Muscle layer of duodenum (tissue), 2 donors: Measurements from ENCODE around the gene FOXC1.

Experiments
- H3K27ac ChIP-seq: one replicate; pipeline ENCODE4 v1.7.0; 2013; ENCODE audit warnings: mild to moderate bottlenecking, low read length
- H3K27me3 ChIP-seq: one replicate; pipeline ENCODE4 v1.7.0; 2013; ENCODE audit warnings: low read depth, mild to moderate bottlenecking, control low read depth, low read length
- H3K36me3 ChIP-seq, 2 donors: one replicate each; pipeline ENCODE4 v1.7.0; 2013; ENCODE audit warnings: low read length in 2 of 2, control low read depth in 1 of 2, mild to moderate bottlenecking in 1 of 2; ENCODE audit not compliant: insufficient read depth in 2 of 2, control insufficient read depth in 1 of 2
- H3K4me1 ChIP-seq, 2 donors: one replicate each; pipeline ENCODE4 v1.7.0; 2013; ENCODE audit warnings: low read length in 2 of 2, mild to moderate bottlenecking in 2 of 2, control low read depth in 1 of 2, moderate library complexity in 1 of 2; ENCODE audit not compliant: insufficient read depth in 2 of 2, control insufficient read depth in 1 of 2
- H3K4me3 ChIP-seq, 2 donors: one replicate each; pipeline ENCODE4 v1.7.0; 2013; ENCODE audit warnings: low read length in 2 of 2, low read depth in 1 of 2, mild to moderate bottlenecking in 1 of 2
- H3K9me3 ChIP-seq, 2 donors: one replicate each; pipeline ENCODE4 v1.7.0; 2013; ENCODE audit warnings: low read length in 2 of 2, control low read depth in 1 of 2, mild to moderate bottlenecking in 1 of 2; ENCODE audit not compliant: control insufficient read depth in 1 of 2
- donor health status: healthy.

Gene FOXC1

DNA sequence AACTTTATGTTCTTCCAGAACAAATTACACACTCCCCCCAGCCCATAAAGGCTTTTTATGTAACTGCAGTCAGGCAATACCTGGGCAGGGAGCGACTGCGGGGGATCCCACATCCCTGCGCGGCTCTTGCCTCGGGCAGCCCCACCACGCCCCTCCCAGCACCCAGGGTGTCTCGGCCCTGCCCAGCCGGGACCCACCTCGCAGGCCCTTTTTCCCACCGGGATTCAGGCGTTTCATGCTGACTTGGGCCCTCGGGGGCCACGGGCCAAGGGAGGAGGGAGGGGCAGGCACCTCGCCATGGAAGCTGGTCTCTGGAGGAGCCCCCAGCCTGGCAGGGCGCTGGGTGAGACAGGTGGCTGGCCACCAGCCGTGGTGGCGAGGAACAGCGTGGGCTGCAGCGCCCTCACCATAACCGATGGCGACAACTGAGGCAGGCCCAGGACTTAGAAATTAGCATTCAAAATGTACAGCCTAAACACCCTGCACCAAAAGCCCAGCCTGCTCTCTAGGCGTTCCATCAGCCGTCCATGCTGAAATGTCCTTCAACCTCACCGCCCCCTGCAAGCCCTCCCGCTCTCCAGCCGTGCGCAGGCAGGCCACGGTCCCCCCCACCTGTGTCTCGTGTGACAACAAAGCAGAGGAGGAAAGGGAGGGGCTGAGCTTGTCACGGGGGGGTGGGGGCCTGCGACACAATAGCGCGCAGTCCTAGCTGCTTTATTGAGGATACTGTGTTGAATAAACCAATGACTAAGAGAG lies 15.1 kb upstream of the FOXC1 start:
- H3K36me3 ChIP-seq: no peaks in the 10 kb centered on the region
- H3K9me3 ChIP-seq: no peaks in the 10 kb centered on the region
- H3K4me3 ChIP-seq: no peak overlapping the region
- H3K4me1 ChIP-seq: peaks cover 3 to 4% of the 10 kb centered on the region in 2 donors
- H3K27me3 ChIP-seq: peaks cover 28% of the 10 kb centered on the region
- H3K27ac ChIP-seq: no peak overlapping the region

DNA sequence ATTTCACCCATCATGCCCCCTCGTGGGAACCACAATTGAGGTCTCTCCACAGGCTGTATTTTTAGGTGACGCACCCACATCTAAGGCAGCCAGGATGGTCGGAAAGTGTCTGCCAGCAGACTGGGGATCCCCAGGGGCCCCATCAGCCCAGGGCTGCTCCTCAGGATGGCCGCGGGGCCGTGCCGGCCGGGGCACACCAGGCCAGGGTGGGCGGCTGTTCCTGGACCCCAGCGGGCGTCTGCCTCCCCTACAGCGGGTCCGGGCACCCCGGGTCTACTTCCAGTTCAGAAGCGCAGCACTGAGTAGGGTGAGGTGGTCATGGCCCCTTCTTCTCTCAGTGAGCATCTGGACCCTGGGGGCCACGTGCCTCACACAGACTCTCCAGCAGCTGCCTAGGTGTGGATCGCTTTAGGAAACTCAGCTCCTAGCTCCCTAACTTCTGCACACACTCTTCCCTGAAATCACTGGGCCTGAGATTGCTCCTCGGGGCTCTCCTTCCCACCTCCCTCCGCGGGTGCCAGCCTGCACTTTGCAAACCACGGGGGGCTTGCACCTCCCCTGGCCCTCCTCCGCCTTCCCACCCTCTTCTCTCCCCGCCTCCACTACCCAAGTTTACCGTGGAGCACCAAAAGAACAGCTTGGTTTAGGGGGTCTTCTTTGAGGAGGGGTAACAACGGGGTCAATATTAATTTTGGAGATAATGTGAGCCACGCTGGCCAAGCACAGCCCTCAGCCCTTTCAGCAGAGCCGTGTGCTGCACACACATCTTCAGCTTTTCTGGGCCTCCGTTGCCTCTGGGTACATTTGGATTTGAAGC lies 14.2 kb upstream of the FOXC1 start:
- H3K27ac ChIP-seq: no peak overlapping the region
- H3K9me3 ChIP-seq: no peaks in the 10 kb centered on the region
- H3K4me3 ChIP-seq: peak overlapping the region; percentile 37 to 48
- H3K36me3 ChIP-seq: no peaks in the 10 kb centered on the region
- H3K4me1 ChIP-seq: peaks cover 3 to 4% of the 10 kb centered on the region in 2 donors
- H3K27me3 ChIP-seq: peaks cover 30% of the 10 kb centered on the region

DNA sequence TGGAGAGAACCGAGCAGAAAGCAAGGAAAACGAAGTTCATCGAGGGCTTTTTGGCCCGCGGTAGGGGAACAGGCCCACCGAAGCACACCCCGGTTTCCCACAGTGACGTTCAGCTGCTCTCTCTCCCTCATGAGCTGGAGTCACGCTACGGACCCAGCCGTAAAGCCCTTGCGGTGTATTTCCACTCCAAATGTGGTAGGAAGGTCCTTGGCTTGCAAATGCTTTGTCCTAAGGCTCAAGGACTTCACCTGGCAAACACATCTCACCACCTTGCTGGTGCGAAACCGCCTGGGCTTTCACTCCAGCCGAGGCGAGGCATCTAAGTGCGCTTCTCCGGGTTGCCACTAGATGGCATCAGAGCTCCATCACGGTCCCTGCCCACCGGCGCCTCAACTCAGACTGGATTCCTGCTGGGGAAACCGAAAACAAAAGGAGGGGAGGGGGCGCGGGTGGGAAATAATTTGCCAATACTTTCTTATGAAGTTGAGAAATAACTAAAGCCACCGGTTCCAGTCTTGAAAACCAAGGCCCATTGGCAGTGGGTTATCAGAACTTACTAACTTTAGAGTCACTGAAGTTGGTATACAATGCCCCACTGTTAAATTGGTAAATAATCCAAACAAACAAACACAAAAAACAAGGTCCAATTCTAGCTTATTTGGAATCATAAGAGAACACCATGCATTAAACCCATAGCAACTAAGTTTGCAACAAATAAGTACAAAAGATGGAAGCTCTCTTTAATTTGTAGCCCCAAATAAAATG lies 13.4 kb upstream of the FOXC1 start:
- Histone ChIP-seq H3K9me3 (no peaks in the 10 kb centered on the region), H3K4me3 (peak overlapping the region; percentile 37 to 48), H3K27ac (no peak overlapping the region), H3K27me3 (peaks cover 38% of the 10 kb centered on the region), H3K36me3 (no peaks in the 10 kb centered on the region), H3K4me1 (peaks cover 3 to 7% of the 10 kb centered on the region in 2 donors)

DNA sequence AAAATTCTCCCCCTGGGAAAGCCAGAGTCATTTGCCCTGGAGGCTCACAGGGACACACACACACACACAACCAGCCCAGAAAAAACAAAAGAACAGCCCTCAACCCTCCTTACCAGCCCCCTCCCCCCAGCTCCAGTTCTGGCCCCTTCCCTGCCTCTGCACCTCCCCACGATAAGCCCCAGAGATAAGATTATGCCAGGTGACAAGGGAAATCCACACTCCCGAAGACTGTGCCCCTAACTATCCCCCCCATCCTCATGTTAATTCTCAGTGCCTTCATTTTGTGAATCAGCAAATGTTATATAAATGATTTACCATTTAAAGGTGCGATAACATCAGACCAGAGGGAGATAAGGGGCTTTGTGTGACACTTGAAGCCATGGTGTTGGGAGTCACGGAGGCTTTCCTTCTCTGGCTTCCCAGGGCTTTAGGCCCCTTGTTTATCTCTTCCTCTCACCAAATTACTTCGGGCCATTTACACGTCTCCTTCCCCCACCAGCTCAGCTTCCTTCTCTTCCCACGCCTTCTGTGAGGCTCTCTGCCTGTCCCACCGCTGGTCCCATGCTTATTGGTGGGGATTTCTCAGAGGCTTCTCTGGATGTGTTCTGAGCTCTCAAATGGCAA lies 12.5 kb upstream of the FOXC1 start:
- H3K36me3 ChIP-seq: no peaks in the 10 kb centered on the region
- H3K27me3 ChIP-seq: peaks cover 48% of the 10 kb centered on the region
- H3K27ac ChIP-seq: no peak overlapping the region
- H3K9me3 ChIP-seq: no peaks in the 10 kb centered on the region
- peaks cover 3 to 7% of the 10 kb centered on the region in 2 donors for H3K4me1 ChIP-seq
- H3K4me3 ChIP-seq: no peak overlapping the region

- no peaks in the 10 kb centered on the region for H3K9me3 ChIP-seq
- H3K4me3 ChIP-seq: no peak overlapping the region
- peaks cover 53% of the 10 kb centered on the region for H3K27me3 ChIP-seq
- no peak overlapping the region for H3K27ac ChIP-seq
- peaks cover 3 to 7% of the 10 kb centered on the region in 2 donors for H3K4me1 ChIP-seq
- no peaks in the 10 kb centered on the region for H3K36me3 ChIP-seq
Observed at GRCh38 chr6:1597924-1598323, 11.8 kb upstream of the FOXC1 start.

- peaks cover 3 to 7% of the 10 kb centered on the region in 2 donors for H3K4me1 ChIP-seq
- H3K36me3 ChIP-seq: no peaks in the 10 kb centered on the region
- H3K27me3 ChIP-seq: peaks cover 57% of the 10 kb centered on the region
- no peak overlapping the region for H3K4me3 ChIP-seq
- H3K9me3 ChIP-seq: no peaks in the 10 kb centered on the region
- H3K27ac ChIP-seq: no peak overlapping the region
Observed at GRCh38 chr6:1598433-1598832, 11.3 kb upstream of the FOXC1 start.

DNA sequence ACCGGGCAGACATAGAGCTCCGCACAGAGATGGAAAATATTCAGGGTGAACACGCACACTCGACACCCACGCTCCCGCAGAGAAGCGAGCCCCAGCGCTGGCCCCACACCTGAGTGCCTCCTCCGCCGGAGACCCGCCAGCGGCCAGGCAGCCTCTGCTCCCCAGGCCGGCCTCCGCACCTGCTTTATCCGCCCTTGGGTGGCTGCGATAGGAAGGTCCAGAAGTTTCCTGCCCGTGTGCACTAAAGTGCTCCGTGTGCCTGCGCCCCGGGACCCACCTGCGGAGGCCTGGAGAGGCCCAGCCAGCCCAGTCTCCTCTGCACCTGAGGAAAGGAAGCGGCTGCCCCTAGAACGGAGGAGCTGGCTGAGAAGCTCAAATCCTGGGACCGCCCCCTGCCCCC lies 10.8 kb upstream of the FOXC1 start:
- Histone ChIP-seq H3K27ac (no peak overlapping the region), H3K36me3 (no peaks in the 10 kb centered on the region), H3K27me3 (peaks cover 61% of the 10 kb centered on the region), H3K4me3 (no peak overlapping the region), H3K9me3 (no peaks in the 10 kb centered on the region), H3K4me1 (peaks cover 3 to 7% of the 10 kb centered on the region in 2 donors)

- peaks cover 62% of the 10 kb centered on the region for H3K27me3 ChIP-seq
- peaks cover 3 to 13% of the 10 kb centered on the region in 2 donors for H3K4me1 ChIP-seq
- no peaks in the 10 kb centered on the region for H3K36me3 ChIP-seq
- no peaks in the 10 kb centered on the region for H3K9me3 ChIP-seq
- H3K4me3 ChIP-seq: no peak overlapping the region
- no peak overlapping the region for H3K27ac ChIP-seq
Observed at GRCh38 chr6:1599469-1599868, 10.2 kb upstream of the FOXC1 start.

DNA sequence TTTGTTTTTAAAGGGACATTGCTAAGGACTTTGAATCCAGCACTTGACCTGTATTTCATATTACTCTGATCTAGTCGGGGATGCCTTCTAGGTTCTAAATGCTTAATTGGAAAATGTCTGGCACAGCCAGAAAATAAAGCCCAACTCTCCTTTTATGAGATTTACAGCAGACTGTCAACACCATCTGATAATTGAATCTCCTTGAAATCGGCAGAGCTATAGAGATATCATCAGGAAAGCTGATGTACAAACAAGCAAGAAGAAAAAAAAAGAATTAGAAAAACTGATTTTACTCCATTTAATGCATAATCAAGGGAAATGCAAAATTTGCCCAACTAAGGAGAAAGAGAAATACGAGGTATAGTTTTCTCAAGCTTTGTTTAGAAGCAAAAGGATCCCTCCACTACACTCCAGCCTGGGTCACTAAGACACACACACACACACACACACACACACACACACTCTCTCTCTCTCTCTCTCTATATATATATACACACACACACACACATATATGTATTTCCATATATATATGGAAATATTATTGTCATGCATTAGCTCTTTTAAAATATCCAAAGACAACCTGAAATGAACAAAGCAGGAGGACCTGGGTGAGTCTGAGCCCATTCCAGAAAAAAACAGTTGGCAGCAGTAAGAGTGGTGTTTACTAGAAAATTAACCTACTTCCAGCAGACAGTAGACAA lies 9.5 kb upstream of the FOXC1 start:
- peaks cover 69% of the 10 kb centered on the region for H3K27me3 ChIP-seq
- H3K4me3 ChIP-seq: no peak overlapping the region
- peaks cover 3 to 20% of the 10 kb centered on the region in 2 donors for H3K4me1 ChIP-seq
- no peaks in the 10 kb centered on the region for H3K36me3 ChIP-seq
- H3K27ac ChIP-seq: no peak overlapping the region
- no peaks in the 10 kb centered on the region for H3K9me3 ChIP-seq

DNA sequence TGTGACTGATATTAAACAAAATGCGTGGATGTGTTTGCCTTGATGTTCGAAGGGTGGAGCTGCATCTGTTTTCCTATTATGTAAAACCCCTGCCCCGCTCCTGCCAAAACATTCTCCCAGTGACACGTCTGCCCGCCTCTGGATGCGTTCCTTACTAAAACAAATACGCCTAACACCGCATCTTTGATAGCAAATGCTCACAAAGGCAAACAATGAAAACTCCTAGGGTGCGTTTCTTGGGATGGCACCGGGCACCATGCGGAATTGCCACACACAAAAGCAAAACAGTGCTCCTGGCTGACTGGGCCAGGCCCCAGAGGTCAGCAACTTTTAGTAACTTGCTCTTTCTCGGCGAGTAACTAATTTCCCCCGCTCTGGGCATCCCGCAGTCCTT lies 9.0 kb upstream of the FOXC1 start:
- Histone ChIP-seq H3K27ac (no peak overlapping the region), H3K27me3 (peaks cover 69% of the 10 kb centered on the region), H3K4me1 (peaks cover 3 to 26% of the 10 kb centered on the region in 2 donors), H3K36me3 (no peaks in the 10 kb centered on the region), H3K9me3 (no peaks in the 10 kb centered on the region), H3K4me3 (no peak overlapping the region)
